ENCODE results near the gene CAMK2B.

The CAMK2B gene

GRCh38 chr7:44273681-44274622, 51.4 kb downstream of the CAMK2B start:
- TF ChIP-seq, protein P1, sequence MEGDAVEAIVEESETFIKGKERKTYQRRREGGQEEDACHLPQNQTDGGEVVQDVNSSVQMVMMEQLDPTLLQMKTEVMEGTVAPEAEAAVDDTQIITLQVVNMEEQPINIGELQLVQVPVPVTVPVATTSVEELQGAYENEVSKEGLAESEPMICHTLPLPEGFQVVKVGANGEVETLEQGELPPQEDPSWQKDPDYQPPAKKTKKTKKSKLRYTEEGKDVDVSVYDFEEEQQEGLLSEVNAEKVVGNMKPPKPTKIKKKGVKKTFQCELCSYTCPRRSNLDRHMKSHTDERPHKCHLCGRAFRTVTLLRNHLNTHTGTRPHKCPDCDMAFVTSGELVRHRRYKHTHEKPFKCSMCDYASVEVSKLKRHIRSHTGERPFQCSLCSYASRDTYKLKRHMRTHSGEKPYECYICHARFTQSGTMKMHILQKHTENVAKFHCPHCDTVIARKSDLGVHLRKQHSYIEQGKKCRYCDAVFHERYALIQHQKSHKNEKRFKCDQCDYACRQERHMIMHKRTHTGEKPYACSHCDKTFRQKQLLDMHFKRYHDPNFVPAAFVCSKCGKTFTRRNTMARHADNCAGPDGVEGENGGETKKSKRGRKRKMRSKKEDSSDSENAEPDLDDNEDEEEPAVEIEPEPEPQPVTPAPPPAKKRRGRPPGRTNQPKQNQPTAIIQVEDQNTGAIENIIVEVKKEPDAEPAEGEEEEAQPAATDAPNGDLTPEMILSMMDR (IDR thresholded peaks at IDR 0.05; ENCODE audit: borderline replicate concordance, insufficient read depth, low read depth, low read length) = no peak
- H3K4me3 ChIP-seq (ENCODE audit: low read depth, low read length) = no peak overlapping the region

DNA sequence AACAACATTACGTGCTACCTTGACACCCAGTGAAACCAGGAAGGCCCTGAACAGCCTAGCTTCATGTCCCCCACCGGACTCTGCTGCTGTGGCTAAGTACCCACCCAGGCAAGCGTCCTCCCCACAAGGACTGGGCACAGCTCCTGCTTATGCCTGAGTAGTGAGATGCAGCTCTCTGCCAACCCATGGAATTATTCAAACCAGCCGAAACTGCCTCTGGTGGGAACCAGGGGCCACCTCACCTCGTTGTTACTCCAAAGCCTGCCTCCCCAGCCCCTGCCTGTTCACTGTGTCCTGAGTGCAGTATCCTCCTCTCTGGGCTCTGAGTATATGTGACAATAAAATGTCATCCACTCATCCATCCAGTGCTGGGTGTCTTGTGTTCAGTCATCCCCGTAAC, 52.4 kb downstream of the CAMK2B start:
- TF ChIP-seq, protein P1 (IDR thresholded peaks at IDR 0.05; ENCODE audit: borderline replicate concordance, insufficient read depth, low read depth, low read length) = no peak

DNA sequence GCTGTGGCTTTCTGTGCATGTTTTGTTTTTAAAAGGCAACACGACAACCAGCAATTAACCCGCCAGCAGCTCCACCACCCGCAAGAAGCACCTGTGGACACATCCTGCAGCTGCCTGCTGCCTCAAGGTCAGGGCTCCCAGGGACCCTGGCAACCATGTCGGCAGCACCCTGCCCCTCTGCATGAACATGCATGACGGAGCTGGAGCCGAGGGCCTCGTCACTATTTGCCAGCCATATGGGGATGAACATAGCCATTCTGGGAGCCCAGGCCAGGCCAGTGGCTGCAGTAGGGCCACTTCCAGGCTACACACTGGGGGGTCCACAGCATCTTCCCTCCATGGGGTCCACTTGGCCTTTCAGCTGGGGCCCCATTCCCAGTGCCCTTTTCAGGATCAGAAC, 52.9 kb downstream of the CAMK2B start:
- TF ChIP-seq, protein P1 (IDR thresholded peaks at IDR 0.05; ENCODE audit: borderline replicate concordance, insufficient read depth, low read depth, low read length) = no peak
- H3K4me3 ChIP-seq (ENCODE audit: low read depth, low read length) = no peak overlapping the region

More for the DNA sequence above, 52.4 kb downstream of the CAMK2B start:
- no peak overlapping the region for H3K4me3 ChIP-seq (ENCODE audit: low read depth, low read length)

GRCh38 chr7:44269943-44270493, 55.4 kb downstream of the CAMK2B start:
- H3K4me3 ChIP-seq (ENCODE audit: low read depth, low read length) = no peak overlapping the region
- TF ChIP-seq, protein P1 (IDR thresholded peaks at IDR 0.05; ENCODE audit: borderline replicate concordance, insufficient read depth, low read depth, low read length) = no peak

GRCh38 chr7:44269417-44269816, 56.0 kb downstream of the CAMK2B start:
- TF ChIP-seq, protein P1 (IDR thresholded peaks at IDR 0.05; ENCODE audit: borderline replicate concordance, insufficient read depth, low read depth, low read length) = no peak
- H3K4me3 ChIP-seq (ENCODE audit: low read depth, low read length) = no peak overlapping the region

- no peak overlapping the region for H3K4me3 ChIP-seq (ENCODE audit: low read depth, low read length)
- TF ChIP-seq, protein P1 (IDR thresholded peaks at IDR 0.05; ENCODE audit: borderline replicate concordance, insufficient read depth, low read depth, low read length) = no peak
These were observed 56.7 kb downstream of the CAMK2B start for GRCh38 chr7:44268671-44269070.

All from GM12875 (cell line).